Measurements from ENCODE around the gene KIAA1549.

- TF ChIP-seq CTCF (IDR thresholded peaks at IDR 0.05; ENCODE audit: low read depth, low read length): no peak
- TF ChIP-seq EZH2phosphoT487 (IDR thresholded peaks at IDR 0.05; ENCODE audit: low read depth): no peak
These were observed 109.4 kb downstream of the KIAA1549 start for GRCh38 chr7:138871814-138872090.

Measured in OCI-LY3 (cell line).